Measurements from ENCODE around the gene OSBPL10.

Gene OSBPL10

GRCh38 chr3:31729082-31729481, 252.0 kb downstream of the OSBPL10 start:
- DNase-seq: no peak

GRCh38 chr3:31728403-31728802, 252.7 kb downstream of the OSBPL10 start:
- no peak for DNase-seq

DNA sequence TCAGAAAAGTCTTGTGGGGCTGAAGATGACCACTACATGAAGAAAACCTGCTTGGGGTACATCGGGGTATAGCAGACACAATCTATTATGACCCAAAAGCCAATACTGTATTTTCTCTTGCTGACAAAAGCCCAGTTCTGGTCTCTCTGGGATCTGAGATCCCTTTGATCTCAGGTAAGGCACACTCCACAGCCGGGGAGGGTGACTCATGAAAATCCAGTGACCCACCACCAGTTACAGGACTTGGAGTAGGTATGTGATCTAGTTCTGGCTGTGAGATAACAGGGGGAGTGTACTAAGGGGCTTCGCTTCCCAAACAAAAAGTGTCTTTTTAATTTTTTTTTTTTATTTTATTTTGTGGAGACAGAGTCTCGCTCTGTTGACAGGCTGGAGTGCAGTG, 255.1 kb downstream of the OSBPL10 start:
- DNase-seq: no peak

- DNase-seq: no peak
These were observed 255.5 kb downstream of the OSBPL10 start for GRCh38 chr3:31725568-31725967.

- no peak for DNase-seq
These were observed 256.4 kb downstream of the OSBPL10 start for GRCh38 chr3:31724651-31725050.

DNA sequence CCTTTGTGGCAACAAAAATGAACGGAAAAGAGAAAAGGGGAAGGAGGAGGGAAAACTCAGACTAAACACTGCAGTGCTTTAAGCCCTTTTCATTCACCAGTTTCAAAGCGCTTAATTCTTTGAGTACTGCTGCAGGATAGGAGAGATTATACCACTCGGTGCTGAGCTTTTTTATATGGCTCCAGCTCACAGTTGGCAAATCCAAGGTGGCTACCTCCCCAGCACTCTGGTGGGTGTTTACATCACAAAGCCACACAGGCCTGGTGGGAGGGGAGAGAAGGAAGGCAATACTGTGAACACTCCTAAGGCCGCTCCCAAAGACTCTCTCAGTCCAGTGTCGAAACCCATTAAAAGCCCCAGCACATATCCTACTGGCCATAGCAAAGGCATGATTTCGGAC, 256.9 kb downstream of the OSBPL10 start:
- no peak for DNase-seq

GRCh38 chr3:31723701-31724100, 257.4 kb downstream of the OSBPL10 start:
- DNase-seq: no peak

- no peak for DNase-seq
These were observed 259.4 kb downstream of the OSBPL10 start for GRCh38 chr3:31721676-31722075.

- DNase-seq: no peak
These were observed 266.4 kb downstream of the OSBPL10 start for GRCh38 chr3:31714495-31715280.

DNA sequence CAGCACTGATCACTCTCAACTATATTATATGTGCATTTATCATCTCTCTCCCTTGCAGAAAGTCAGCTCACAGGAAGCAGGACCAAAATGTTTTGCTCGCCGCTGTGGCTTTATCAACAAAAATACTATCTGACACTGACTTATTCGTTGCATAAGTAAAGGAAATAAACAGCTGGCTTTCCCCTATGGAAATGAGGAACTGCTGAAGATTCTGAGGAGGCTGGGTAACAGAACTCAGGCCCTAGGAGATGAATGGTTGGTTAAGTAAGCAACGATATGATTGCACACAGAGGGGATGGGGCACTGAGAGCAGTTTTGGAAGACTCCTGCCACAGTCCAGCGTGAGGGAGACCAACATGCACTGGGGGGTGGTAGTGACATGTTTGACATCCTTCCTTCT, 267.2 kb downstream of the OSBPL10 start:
- DNase-seq: no peak

DNA sequence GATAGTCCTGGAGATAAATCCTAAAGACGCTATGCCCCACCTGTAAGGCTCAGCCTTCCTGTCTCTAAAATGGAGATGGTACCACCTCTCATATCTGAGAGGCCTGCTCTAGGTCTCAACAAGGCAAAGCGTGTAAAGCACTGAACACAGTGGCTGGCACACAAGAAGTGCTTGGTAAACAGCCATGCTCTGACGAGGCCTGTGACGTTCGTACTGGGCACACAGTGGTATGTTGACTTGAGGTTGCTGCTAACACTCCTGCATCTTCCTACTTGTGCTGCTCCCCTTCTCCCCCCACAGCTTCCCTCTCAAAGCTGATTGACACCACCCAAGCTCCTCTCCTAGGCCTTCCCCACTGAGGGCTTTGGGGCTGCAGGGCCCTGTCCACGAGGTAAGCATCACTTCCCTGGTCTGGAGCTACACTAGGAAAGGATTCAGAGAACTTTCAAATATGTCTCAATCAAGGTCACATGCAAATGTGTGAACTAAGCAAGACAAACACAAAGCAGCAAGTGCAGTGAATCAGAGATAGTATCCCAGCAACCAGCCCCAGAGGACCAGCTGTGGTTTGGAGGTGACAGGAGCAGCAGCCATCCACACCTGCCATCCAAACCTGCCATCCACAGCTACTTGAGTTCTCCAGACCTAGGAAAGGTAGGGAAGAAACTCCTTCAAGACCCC, 270.8 kb downstream of the OSBPL10 start:
- DNase-seq: no peak

- DNase-seq: no peak
These were observed 271.5 kb downstream of the OSBPL10 start for GRCh38 chr3:31709526-31709925.

DNA sequence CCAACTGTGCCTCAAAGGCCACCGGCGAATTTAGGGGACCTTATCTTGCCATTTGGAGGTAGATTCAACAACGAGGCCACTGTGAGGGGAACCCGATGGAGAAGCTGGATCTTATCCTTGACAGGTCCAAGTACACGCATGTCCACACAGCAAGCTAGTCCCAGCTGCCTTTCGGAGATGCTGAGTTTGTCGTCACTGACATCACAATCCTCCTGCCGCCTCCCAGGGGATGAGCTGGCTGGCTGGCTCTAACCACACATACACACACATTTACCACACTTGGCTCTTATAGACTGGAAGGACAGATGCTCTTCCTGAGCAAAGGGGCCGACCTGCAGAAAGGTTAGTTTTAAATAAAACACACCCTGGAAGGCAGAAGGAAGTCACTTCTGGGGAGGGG, 272.1 kb downstream of the OSBPL10 start:
- no peak for DNase-seq

GRCh38 chr3:31707286-31707685, 273.8 kb downstream of the OSBPL10 start:
- no peak for DNase-seq

- no peak for DNase-seq
These were observed 275.3 kb downstream of the OSBPL10 start for GRCh38 chr3:31705736-31706135.

GRCh38 chr3:31704591-31705179, 276.4 kb downstream of the OSBPL10 start:
- peak; percentile 39 for DNase-seq

- DNase-seq: no peak
These were observed 276.9 kb downstream of the OSBPL10 start for GRCh38 chr3:31704156-31704555.

GRCh38 chr3:31701286-31701685, 279.8 kb downstream of the OSBPL10 start:
- DNase-seq: no peak

DNA sequence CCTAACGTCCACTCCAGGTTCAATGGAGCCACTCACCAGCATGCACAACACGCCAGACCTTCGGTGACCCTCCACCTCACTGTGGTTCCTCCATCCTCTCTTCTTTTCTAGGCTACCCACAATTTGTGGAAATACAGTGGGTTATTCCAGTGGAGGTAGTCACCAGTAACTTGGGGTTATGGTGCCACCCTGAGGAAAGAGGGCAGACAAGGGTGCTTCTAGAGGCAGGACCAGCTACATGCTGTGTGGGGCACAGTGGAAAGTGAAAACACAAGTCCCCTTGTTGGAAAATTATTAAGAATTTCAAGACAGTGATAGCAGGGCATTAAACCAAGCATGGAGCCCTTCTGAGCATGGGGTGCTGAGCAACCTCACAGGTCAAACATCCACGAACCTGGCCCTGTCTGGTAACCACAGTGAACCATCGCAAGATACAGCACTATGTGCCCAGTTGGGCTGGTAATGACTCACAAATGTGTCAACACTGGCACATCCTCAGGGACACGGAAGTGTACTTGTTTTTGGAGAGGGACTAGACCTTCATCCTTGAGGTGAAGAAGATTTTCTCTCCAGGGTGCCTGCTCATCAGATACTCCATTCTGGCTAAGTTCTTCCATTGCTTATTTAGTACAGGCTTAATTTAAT, 281.6 kb downstream of the OSBPL10 start:
- no peak for DNase-seq

GRCh38 chr3:31696815-31697548, 284.1 kb downstream of the OSBPL10 start:
- DNase-seq: no peak

DNA sequence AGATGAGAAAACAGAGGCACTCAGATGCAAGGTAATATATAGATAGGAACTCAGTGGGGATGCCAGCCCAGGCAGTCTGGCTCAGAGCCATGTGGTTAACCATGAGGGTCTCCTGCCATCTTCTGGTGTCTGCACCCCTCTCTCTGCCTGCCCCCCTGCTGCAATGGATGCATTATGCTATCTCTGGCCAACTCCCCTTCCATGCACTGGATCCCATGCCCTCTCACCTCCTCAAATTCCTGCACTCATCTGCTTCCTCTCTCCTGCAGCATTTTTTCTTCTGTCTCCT, 285.1 kb downstream of the OSBPL10 start:
- DNase-seq: no peak

DNA sequence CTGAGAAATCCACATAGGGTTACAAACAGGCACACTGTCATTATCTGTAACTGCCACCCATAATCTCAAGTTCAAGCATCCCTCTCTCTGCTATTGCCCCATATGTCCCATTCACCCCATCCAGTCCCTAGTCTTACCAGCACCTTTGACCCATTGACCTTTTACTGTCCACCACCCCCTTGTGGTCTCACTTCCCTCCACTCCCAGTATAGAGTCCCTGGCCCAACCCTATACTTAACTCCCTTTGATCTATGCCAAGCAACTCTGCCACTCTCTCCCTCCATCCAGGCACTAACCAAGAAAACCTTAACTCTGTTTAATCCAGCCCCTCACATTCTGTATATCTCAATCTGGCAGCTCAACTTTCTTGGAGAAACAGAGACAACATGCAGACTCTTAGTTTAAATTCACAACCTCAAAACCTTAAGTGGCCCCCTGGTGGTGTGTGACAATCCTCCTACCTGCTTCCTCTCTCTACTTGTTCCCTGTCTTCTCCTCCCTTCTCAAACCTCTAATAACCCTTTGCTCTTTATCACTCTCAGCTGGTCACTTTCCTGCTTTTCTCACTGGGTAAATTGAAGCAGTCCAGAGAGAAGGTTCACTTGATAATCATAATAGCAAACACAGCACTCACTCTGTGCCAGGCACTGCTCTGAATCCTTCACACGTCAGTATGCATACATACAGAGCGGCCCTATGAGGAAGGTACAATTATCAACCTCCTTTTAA, 285.6 kb downstream of the OSBPL10 start:
- peak; percentile 44 for DNase-seq
